ENCODE measurements around the gene SYNPO. TPM values are rescaled to one million over a fixed set of nuclear protein-coding genes. Genes with fewer than 3 reads are reported as not detected.

The SYNPO gene
- total RNA-seq, 1 donor from 2014 or later = 7.8 TPM

DNA sequence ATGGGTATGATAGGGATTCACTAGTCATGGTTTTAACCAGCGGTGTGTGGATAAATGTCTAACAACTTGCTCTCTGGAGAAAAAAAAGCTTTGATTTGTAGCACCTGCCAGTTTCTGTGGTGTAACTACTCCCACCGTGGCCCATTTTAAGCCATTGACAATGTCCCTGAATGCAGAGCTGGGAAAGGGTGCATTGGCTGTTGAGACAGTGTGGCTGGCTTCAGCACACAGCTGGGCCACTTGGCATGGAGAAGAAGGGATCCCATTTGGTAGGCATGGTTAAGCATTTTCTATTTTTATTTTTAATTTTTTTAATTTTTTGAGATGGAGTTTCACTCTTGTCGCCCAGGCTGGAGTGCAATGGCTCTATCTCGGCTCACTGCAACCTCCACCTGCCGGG is 31.5 kb upstream of the SYNPO start:
- ATAC-seq = no peak

DNA sequence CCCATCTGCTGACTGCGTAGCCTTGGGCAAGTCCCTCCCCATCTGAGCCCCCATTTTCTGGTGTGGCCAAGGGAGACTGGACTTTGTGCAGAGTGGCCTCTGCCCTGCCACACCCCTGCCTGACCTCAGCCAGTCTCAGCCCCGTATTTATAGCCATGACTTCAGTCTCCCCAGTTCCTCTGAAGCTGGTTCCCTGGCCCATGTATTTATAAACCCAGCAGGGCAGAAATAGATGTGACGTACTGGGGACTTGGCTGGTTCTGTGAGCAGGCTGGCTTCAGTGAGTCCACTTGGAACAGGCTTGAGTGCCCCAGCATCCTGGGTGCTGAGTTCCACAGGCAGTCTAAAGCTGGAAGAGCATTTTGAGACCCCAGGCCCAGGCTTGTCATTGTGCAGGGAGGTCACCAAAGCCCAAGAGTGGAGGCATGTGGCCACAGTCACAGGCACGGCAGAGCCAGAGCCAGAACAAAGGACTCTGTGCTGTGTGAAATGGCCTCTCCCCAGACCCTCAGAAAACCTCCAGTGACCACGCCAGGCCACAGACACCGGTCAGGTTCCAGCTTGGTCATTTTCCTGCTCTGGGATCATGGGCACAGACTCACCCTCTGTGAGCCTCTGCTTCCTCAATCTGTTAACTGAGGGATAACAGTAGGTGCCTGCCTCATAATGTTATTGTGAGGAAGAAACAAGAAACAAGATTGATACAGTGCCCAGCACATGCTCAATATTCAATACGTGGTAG is 30.4 kb upstream of the SYNPO start:
- no peak for ATAC-seq

DNA sequence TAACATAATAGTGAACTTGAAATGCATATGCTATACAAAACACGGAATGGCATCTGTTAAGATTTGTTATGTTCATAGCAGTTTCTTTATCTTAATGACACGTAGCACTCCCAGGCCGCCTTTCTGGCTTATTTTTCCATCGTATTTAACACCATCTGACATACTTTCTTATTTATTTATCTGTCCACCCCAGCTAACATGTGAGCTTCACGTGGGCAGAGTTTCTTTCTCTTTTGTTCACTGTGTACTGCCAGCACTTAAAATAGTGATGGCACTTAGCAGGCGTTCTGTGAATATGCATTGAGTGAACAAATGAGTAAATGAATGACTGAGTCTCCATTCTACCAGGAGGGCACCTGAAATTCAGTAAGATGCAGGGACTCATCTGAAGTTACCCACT is 29.4 kb upstream of the SYNPO start:
- ATAC-seq = no peak

- ATAC-seq = peak; percentile 63
These were observed 28.1 kb upstream of the SYNPO start for GRCh38 chr5:150612405-150612804.

GRCh38 chr5:150612905-150613670 is 27.4 kb upstream of the SYNPO start:
- ATAC-seq = no peak

DNA sequence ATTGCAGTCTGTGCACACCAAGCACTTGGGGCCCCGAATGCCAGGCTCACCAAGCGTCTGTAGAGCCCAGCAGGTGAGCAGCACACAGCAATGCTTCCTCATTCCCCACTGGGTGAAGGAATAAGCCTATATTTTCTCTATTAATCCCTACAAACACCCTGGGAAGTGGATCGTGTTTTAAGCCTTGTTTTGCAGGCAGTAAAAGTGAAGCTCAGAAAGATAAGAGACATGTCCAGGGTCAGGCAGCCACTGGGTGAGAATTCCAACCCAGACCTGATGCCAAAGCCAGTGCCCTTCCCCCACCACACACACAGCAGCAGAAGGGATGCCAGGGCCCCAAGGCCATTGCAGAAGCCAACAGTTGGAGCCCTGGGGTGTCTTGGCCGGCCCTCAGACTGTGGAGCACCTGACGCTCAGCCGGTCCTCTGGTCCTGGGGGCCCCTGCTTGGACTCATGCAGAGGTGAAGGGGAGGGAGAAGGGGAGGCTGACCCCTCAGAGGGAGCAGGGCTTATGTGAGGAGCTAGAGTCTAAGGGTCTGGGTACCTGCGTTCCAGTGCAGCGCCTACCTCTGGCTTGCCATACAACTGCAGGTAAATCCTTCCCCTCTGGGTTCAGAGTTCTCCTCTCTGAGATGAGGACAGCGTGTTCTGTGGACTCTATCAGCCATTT is 26.3 kb upstream of the SYNPO start:
- ATAC-seq = no peak

- no peak for ATAC-seq
These were observed 25.8 kb upstream of the SYNPO start for GRCh38 chr5:150614661-150615060.

GRCh38 chr5:150615141-150615699 is 25.2 kb upstream of the SYNPO start:
- peak; percentile 61 for ATAC-seq

DNA sequence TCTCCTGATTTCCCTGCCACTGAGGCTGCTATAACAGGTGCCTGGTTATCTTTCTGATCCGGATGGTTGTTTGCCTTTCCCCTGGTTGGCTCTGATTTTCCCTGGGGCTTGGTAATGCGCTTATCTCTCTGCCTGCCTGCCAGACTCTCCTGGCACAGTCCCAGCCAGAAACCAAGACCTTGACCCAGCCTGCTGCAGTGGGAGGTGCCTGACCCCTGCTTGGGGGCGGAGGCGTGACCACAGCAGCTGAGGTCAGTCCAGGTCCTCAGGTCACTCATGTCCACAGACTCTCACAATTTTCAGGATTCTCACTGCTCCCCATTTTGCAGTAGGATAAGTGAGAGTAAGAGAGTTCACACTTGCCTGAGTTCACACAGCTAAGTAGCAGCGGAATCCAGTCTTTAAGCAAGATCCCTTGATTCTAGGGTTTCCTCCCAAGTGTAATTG is 24.4 kb upstream of the SYNPO start:
- ATAC-seq = no peak

DNA sequence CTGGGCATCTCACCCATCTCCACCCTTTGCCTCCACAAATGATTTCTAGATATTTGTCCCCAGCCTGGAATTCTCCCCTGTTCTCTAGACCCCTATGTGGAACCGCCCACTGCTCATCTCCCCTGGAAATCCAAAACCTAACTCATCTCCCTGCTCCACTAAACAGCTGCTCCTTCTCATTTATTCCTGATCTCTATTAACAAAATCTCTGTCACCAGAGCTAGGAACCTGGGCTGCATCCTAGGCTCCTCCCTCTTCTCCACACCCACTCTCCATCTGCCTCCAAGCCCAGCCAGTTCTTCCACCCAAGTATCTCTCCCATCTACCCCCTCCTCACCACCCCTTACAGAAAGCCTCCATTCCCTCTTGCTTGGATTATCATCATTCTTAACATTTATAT is 24.0 kb upstream of the SYNPO start:
- no peak for ATAC-seq

- no peak for ATAC-seq
These were observed 22.3 kb upstream of the SYNPO start for GRCh38 chr5:150618163-150618562.

- ATAC-seq = no peak
These were observed 21.7 kb upstream of the SYNPO start for GRCh38 chr5:150618588-150619281.

DNA sequence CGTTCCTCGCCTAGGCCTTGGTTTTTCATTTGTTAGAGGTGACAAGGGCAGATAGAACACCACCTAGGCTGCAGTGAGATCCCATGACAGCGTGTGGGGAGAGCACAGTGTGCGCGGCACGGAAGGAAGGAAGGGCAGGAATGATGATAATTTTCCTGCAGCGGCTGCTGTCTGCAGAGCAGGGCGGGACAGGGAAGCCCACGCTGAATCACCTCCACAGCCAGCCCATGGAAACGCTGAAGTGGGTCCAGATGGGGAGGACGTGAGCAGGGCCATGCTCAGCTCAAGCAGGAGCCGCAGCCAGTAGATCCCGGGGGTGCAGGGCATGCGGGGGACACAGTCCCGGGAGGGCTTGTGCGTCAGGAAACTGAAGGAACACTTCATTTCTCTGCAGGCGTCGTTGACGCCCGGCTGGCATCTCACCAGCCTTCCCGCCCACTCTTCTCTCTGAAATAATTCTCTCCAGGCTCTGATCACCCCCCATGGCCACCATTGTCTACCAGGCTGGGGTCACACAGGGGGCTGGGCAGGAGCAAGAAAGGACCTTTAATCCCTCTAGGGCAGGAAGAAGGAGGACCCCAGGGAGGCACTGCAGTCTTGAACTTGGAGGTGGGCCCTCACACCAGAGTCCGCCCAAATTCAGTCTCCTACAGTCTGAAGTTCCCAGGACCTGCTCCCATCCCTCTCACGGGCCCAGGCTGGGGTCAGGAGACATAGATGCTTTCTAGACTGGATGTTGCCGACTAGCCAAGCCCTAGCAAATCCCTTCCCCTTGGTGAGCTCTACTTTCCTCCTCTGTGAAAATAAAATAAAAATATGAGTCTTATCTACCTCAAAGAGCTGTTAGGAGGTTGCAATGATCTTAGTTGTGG is 20.9 kb upstream of the SYNPO start:
- peak; percentile 5 for ATAC-seq

DNA sequence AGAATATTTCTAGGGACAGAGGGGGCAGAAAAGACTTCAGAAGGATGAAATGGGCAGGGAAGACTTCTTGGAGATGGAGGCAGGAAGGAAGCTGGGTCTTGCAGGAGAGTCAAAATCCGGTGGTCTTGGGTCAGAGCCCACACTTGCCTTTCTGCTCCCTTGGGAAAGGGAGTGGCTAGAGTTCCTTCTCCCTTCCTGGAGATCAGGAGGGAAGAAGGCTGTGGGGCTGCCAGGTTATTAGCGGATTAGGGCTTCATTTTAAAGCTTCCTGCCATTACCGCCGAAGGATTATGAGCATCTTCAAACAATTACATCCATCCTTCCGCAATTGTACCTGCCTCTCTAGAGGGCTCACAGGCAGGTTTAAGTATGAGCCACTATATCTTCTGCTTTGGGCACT is 19.2 kb upstream of the SYNPO start:
- no peak for ATAC-seq

DNA sequence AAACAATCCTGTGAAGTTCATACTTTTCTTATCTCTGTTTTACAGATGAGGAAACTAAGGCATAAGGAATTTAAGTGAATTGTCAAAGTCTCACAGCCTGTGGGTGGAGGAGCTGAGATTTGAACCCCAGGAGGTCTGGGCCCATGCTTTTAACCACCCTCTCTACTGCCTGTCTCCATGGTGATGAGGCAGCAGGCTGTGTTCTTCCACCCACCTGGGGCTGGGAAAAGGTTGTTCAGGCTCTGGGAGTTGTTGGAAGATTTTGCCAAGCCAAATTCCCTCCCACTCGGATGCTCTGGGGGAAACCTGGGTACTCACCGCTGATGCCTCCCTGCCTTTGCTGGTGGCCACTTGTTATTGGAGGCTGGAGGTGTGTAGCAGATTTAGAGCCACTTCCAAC is 18.3 kb upstream of the SYNPO start:
- no peak for ATAC-seq

DNA sequence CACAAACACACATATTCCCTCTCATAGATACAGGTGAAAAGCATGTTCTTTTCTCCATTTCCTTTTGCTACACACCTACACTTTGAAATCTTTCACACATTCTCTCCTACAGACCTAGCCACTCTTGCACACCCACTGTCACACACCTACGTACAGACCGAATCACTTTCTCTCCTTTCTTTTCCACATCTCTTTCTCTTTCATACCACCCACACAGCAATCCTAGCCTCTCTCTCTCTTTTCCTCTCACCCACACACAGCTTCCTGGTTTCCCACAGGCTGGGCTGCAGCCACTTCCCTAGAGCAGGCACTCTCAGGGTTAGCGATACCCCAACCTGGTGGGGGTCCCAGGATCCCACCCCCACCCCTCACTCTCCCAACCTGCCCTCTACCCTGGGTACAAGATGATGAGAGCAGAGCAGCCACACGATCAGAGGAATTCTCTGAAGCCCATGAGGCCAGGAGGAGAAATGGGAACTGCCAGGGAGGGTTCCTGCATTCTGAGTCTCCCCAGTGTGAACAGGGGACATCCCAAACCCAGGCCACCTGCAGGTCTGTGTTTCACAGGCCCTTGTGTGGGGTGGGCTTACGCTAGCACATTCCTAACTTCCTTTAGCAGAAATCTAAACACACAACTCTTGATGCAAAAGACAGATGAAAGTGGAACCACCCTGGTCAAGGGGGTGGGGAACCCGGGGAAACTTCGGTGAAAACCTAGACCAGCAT is 17.1 kb upstream of the SYNPO start:
- ATAC-seq = no peak

GRCh38 chr5:150623878-150624216 is 16.6 kb upstream of the SYNPO start:
- no peak for ATAC-seq

DNA sequence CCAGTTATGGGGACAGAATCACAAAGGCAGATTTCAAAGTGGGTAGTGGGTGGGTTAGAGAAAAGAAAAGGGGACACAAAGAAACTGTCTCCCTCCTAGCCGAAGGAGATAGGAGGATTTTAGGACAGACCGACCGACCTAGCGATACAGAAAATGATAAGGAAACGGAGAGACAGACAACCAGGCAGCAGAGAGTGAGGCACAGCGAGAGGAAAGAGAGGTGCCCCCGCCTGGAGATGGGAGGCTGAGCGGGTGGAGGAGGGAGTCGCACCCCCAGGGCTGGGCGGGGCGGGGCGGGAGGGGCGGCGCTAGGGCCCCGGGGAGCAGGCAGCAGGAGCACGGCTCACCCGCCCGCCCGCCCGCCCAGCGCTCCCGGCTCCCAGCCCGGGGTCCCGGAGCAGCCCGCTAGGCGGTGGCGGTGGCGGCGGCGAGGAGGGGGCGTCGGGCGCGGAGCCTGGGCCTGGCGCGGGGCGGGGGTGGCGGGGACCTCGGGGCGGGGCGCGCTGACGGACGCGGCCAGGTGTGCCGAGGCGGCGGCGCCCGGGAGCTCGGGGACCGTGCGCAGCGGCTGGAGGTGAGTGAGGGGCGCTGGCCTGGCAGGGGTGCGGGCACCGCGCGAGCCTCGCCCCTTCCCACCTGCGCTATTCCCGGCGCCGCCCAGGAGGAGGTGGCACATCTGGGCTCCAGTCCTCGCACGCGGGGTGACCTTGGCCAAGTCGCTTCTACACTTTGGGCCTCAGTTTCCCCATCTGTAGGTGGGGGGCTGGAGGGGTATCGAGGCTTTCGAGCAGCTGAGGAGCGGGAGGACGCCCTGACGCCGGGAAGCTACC is 15.9 kb upstream of the SYNPO start:
- peak; percentile 19 for ATAC-seq

DNA sequence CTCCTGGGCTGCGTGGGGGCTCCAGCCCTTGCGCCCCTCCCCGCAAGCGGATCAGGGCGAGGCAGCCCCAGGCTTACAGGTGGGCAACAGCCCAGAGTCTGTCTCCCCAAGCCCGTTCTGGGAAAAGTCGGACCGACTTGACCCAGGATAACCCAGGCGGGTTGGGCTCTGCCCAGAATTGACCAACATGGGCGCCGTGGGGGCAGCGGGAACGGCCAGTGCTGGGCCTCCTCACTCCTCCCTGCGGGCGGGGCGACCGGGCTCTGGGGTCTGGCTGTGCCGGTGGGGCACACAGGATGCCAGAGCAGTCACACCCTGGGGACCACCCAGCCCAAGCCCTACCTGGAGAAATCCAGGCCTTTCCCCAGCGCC is 15.3 kb upstream of the SYNPO start:
- no peak for ATAC-seq

All from esophagus mucosa (tissue), 1 donor.